PC-3 (cell line): ENCODE measurements around the gene ZBTB7C. TPM values are rescaled to one million over a fixed set of nuclear protein-coding genes. Genes with fewer than 3 reads are reported as not detected.

Experiments used
- ATAC-seq: fragments of 200-7000 bp; cut with Tn5 transposase; 2 replicates; pipeline ENCODE4 v1.9.1; 2020; ENCODE audit warnings: mild to moderate bottlenecking, moderate library complexity
- BruUV-seq: library from RNA; stranded (reverse); fragments of 400-500 nt; replicated peaks from 2 replicates; lab custom pipeline; 2021; lab: Mats Ljungman, UMichigan
- CTCF ChIA-PET: fragments of 300-600 bp; sonication (Branson Sonifier 250); formaldehyde crosslinking; loops from one replicate; lab custom pipeline; 2022; ENCODE audit warnings: antibody characterized with exemption; lab: Charles Lee
- POLR2A ChIA-PET: fragments of 300-600 bp; sonication (Branson Sonifier 250); formaldehyde crosslinking; loops from one replicate; lab custom pipeline; 2022; ENCODE audit warnings: antibody characterized with exemption; ENCODE audit not compliant: unreplicated experiment; lab: Charles Lee
- DNase-seq: peaks from one replicate; pipeline ENCODE4 v3.0.0-alpha.2; 2015
- H2AFZ ChIP-seq: fragments of 300-600 bp; sonication (generic); 2 replicates; pipeline ENCODE4 v1.6.0; 2016; ENCODE audit warnings: antibody characterized with exemption, low read length
- H3F3A ChIP-seq: fragments of 300-600 bp; sonication (generic); one replicate; pipeline ENCODE4 v1.6.0; 2017; ENCODE audit warnings: antibody characterized with exemption, low read length, control low read depth, mild to moderate bottlenecking; ENCODE audit not compliant: unreplicated experiment
- H3K27ac ChIP-seq: fragments of 300-600 bp; sonication (generic); 2 replicates; pipeline ENCODE4 v1.5.1; 2016; ENCODE audit warnings: mild to moderate bottlenecking, low read length
- H3K27me3 ChIP-seq: fragments of 300-600 bp; sonication (generic); 2 replicates; pipeline ENCODE4 v1.6.1; 2016; ENCODE audit warnings: low read length, mixed read lengths
- H3K36me3 ChIP-seq: fragments of 300-600 bp; sonication (generic); 2 replicates; pipeline ENCODE4 v1.6.1; 2016; ENCODE audit warnings: low read depth, mixed run types, low read length, mixed read lengths
- H3K4me1 ChIP-seq: fragments of 300-600 bp; sonication (generic); 2 replicates; pipeline ENCODE4 v1.5.1; 2016; ENCODE audit warnings: low read length; ENCODE audit not compliant: insufficient read depth
- H3K4me2 ChIP-seq: fragments of 300-600 bp; sonication (generic); 2 replicates; pipeline ENCODE4 v1.6.0; 2016; ENCODE audit warnings: low read length
- H3K4me3 ChIP-seq: fragments of 300-600 bp; sonication (generic); 2 replicates; pipeline ENCODE4 v1.5.1; 2016; ENCODE audit warnings: mild to moderate bottlenecking, low read length, mixed read lengths
- H3K79me2 ChIP-seq: fragments of 300-600 bp; sonication (generic); 2 replicates; pipeline ENCODE4 v1.6.1; 2017; ENCODE audit warnings: low read length, mixed read lengths
- H3K9ac ChIP-seq: fragments of 300-600 bp; sonication (generic); 2 replicates; pipeline ENCODE4 v1.6.0; 2016; ENCODE audit warnings: mild to moderate bottlenecking, low read length
- H3K9me2 ChIP-seq: fragments of 300-600 bp; sonication (generic); replicated peaks from 2 replicates; pipeline ENCODE4 v1.6.1; 2016; ENCODE audit warnings: mixed run types, low read length, mixed read lengths
- H3K9me3 ChIP-seq: fragments of 300-600 bp; sonication (generic); 2 replicates; pipeline ENCODE4 v1.6.1; 2016; ENCODE audit warnings: low read length, mixed read lengths
- H4K20me1 ChIP-seq: fragments of 300-600 bp; sonication (generic); 2 replicates; pipeline ENCODE4 v1.6.1; 2016; ENCODE audit warnings: low read length, mixed read lengths
- CTCF ChIP-seq: fragments of 300-600 bp; sonication (generic); conservative IDR thresholded peaks from 2 replicates; pipeline ENCODE4 v1.5.1; 2017; ENCODE audit warnings: antibody characterized with exemption, low read depth, mild to moderate bottlenecking, low read length
- EZH2 ChIP-seq: fragments of 300-600 bp; sonication (generic); IDR thresholded peaks from one replicate; pipeline ENCODE4 v1.6.1; 2017; ENCODE audit warnings: antibody characterized with exemption, mild to moderate bottlenecking, low read length; ENCODE audit not compliant: unreplicated experiment
- EZH2phosphoT487 ChIP-seq: fragments of 300-600 bp; sonication (generic); IDR thresholded peaks from 2 replicates; pipeline ENCODE4 v1.6.1; 2018; ENCODE audit warnings: mild to moderate bottlenecking, antibody characterized with exemption, low read length, borderline replicate concordance
- intact Hi-C: fragments of 100-400 bp; cut with micrococcal nuclease; formaldehyde crosslinking; loops from 2 replicates; pipeline ENCODE4 v1.9.0; 2023
- total RNA-seq: library from RNA; depleted of rRNA; stranded (reverse); fragments of >200 nt; gene quantifications from 2 replicates; pipeline ENCODE4 v1.2.3, GENCODE V29; 2014

Gene ZBTB7C
- total RNA-seq, 1 experiment from 2014 or later: 1.3 TPM

- DNase-seq (no peak), ATAC-seq (no peak)
- Histone ChIP-seq H4K20me1 (no peaks in the 10 kb centered on the region), H3K4me3 (no peak overlapping the region), H3K79me2 (no peaks in the 10 kb centered on the region), H3F3A (no peaks in the 10 kb centered on the region), H3K36me3 (no peaks in the 10 kb centered on the region), H3K27me3 (no peaks in the 10 kb centered on the region), H3K9me3 (no peaks in the 10 kb centered on the region), H3K27ac (no peak overlapping the region), H3K4me2 (no peak overlapping the region), H3K9me2 (no peaks in the 10 kb centered on the region), H3K4me1 (no peaks in the 10 kb centered on the region), H2AFZ (no peak overlapping the region), H3K9ac (no peak overlapping the region)
- POLR2A ChIA-PET: no interaction called here
- no TSS peak for BruUV-seq
- TF ChIP-seq EZH2 (no peak), CTCF (no peak), EZH2phosphoT487 (no peak)
- CTCF ChIA-PET: no interaction called here
- intact Hi-C loops: no loop called here
Measured at GRCh38 chr18:48059455-48060010, 349.6 kb downstream of the ZBTB7C start.

- BruUV-seq: no TSS peak
- Histone ChIP-seq H3K9ac (no peak overlapping the region), H3K4me1 (no peaks in the 10 kb centered on the region), H3K27me3 (no peaks in the 10 kb centered on the region), H3K27ac (no peak overlapping the region), H3F3A (no peaks in the 10 kb centered on the region), H4K20me1 (no peaks in the 10 kb centered on the region), H2AFZ (no peak overlapping the region), H3K9me2 (no peaks in the 10 kb centered on the region), H3K36me3 (no peaks in the 10 kb centered on the region), H3K4me3 (no peak overlapping the region), H3K4me2 (no peak overlapping the region), H3K79me2 (no peaks in the 10 kb centered on the region), H3K9me3 (no peaks in the 10 kb centered on the region)
- CTCF ChIA-PET: no interaction called here
- TF ChIP-seq EZH2 (no peak), EZH2phosphoT487 (no peak), CTCF (no peak)
- no peak for DNase-seq
- no peak for ATAC-seq
- POLR2A ChIA-PET: no interaction called here
- intact Hi-C loops: no loop called here
Measured at GRCh38 chr18:48058486-48058885, 350.7 kb downstream of the ZBTB7C start.

GRCh38 chr18:48057018-48057417, 352.2 kb downstream of the ZBTB7C start:
- CTCF ChIA-PET: no interaction called here
- intact Hi-C loops: no loop called here

More at GRCh38 chr18:48057018-48057417, 352.2 kb downstream of the ZBTB7C start:
- Histone ChIP-seq H2AFZ (no peak overlapping the region), H3K9ac (no peak overlapping the region), H3K4me1 (no peaks in the 10 kb centered on the region), H3K4me2 (no peak overlapping the region), H3K4me3 (no peak overlapping the region), H4K20me1 (no peaks in the 10 kb centered on the region), H3K27me3 (no peaks in the 10 kb centered on the region), H3K27ac (no peak overlapping the region), H3F3A (no peaks in the 10 kb centered on the region), H3K9me2 (no peaks in the 10 kb centered on the region), H3K9me3 (no peaks in the 10 kb centered on the region), H3K36me3 (no peaks in the 10 kb centered on the region), H3K79me2 (no peaks in the 10 kb centered on the region)
- no peak for ATAC-seq
- TF ChIP-seq EZH2: no peak
- TF ChIP-seq CTCF: no peak
- no peak for TF ChIP-seq EZH2phosphoT487
- POLR2A ChIA-PET: no interaction called here
- no peak for DNase-seq
- BruUV-seq: no TSS peak
